K562 (cell line): ENCODE results near the gene NUCKS1. TPM values are rescaled to one million over a fixed set of nuclear protein-coding genes. Genes with fewer than 3 reads are reported as not detected.
A peak's percentile ranks its signal among the peaks of the same experiment; 100 is the strongest.

Experiments used
- GATAD2A ChIP-seq: fragments of 450-650 bp; IDR thresholded peaks from 2 replicates; pipeline ENCODE4 v1.6.1; 2017
- ZNF12 ChIP-seq: sonication (generic); formaldehyde crosslinking; IDR thresholded peaks from 2 replicates; pipeline ENCODE4 v1.4.0; 2020; ENCODE audit warnings: mild to moderate bottlenecking, missing genetic modification reagents
- ZNF785 ChIP-seq: fragments of 250-450 bp; sonication (Bioruptor Pico); IDR thresholded peaks from 2 replicates; pipeline ENCODE4 v1.4.0; 2020; ENCODE audit warnings: mild to moderate bottlenecking
- polyA plus RNA-seq, 8 experiments: library from polyadenylated mRNA; depleted of rRNA in 4 of 8; stranded (reverse) in 5 of 8; unstranded in 3 of 8; fragments of >200 nt; fragmentation: Nextera tagmentation in 2 of 8; fragmentation: Illumina TruSeq in 1 of 8; extraction: Ambion mirVana in 2 of 8; extraction: Trizol in 1 of 8; gene quantifications; 2 replicates each; pipeline versions ENCODE4 v1.2.1 to v1.2.3, GENCODE V29; 2011 to 2014; ENCODE audit warnings: inconsistent platforms in 1 of 8, missing spikeins in 1 of 8
- total RNA-seq, 7 experiments: library from RNA; depleted of rRNA in 6 of 7; stranded (reverse); fragments of >200 nt in 6 of 7; fragmentation: Illumina TruSeq in 2 of 7; extraction: Trizol in 2 of 7; gene quantifications; 2 replicates each; pipeline versions ENCODE4 v1.2.1 to v1.2.3, GENCODE V29; 2011 to 2021; ENCODE audit warnings: low replicate concordance in 1 of 7
- TF ChIP-seq, protein P1 (sequence below), 2 experiments: fragments of 450-650 bp in 1 of 2; sonication (generic) in 1 of 2; formaldehyde crosslinking in 1 of 2; IDR thresholded peaks; 2 replicates each; pipeline versions ENCODE4 v1.7.1 to v1.9.0; 2016 to 2022; ENCODE audit warnings: inconsistent platforms in 1 of 2, mild to moderate bottlenecking in 1 of 2, missing genetic modification reagents in 1 of 2
- TF ChIP-seq, protein P2 (sequence below): sonication (generic); formaldehyde crosslinking; IDR thresholded peaks from 2 replicates; pipeline ENCODE4 v1.8.1; 2023; ENCODE audit warnings: mild to moderate bottlenecking, missing genetic modification reagents, moderate library complexity
- TF ChIP-seq, protein P3 (sequence below): sonication (generic); formaldehyde crosslinking; IDR thresholded peaks from 2 replicates; pipeline ENCODE4 v1.8.1; 2023; ENCODE audit warnings: mild to moderate bottlenecking, missing genetic modification reagents
- TF ChIP-seq, protein P4 (sequence below), 2 experiments: IDR thresholded peaks; 2 replicates each; pipeline ENCODE4 v1.6.1; 2012; ENCODE audit warnings: improper control_type of control experiment in 2 of 2, low read depth in 2 of 2, low read length in 2 of 2, borderline replicate concordance in 1 of 2
- TF ChIP-seq, protein P5 (sequence below): fragments of 250-450 bp; sonication (Bioruptor Pico); IDR thresholded peaks from 2 replicates; pipeline ENCODE4 v1.8.0; 2022; ENCODE audit warnings: moderate library complexity, mild to moderate bottlenecking, inconsistent platforms

NUCKS1 gene
- total and polyA plus RNA-seq, 9 of the 15 experiments (the other 6 are each of a cell fraction or from before 2014, with no cell fraction given): 66.7 to 244 (median 149) TPM

DNA sequence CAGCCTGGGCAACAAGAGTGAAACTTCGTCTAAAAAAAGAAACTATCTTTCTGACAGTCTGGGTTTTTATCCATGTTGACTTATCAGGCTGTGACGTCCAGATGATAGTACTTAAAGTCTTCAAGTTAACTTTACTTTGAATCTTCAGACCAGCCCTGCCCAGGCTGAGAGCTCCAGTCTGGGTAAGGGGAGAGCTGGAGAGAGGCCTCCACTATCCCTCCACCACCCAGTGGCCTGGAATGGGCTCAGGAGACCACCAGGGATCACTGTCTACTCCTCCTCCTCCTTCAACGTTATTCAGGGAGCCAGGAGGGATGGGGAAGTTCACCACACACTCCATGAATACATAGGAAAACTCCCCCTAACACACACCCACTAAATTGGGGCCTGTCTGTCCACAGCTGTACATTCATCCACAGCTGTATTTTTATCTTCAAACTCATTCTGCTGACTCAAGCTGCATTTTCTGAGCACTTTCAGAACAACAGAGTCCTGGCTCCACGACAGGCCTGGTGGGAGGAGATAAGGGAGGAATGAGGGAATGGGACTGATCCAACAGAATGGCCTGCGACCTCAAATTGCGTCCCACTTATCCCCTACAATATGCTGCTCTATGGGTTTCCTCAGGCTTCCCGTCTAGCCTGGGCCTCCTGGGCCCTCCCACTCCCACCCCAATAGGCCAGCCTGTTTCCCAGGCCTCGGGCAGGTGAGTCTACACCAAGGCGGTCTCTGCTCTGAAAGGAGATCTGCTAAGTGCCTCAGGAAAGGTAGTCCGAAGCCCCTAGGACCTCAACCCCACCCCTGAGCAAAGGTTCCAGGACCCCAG is 71.5 kb downstream of the NUCKS1 start (continued):
- TF ChIP-seq, protein P1, sequence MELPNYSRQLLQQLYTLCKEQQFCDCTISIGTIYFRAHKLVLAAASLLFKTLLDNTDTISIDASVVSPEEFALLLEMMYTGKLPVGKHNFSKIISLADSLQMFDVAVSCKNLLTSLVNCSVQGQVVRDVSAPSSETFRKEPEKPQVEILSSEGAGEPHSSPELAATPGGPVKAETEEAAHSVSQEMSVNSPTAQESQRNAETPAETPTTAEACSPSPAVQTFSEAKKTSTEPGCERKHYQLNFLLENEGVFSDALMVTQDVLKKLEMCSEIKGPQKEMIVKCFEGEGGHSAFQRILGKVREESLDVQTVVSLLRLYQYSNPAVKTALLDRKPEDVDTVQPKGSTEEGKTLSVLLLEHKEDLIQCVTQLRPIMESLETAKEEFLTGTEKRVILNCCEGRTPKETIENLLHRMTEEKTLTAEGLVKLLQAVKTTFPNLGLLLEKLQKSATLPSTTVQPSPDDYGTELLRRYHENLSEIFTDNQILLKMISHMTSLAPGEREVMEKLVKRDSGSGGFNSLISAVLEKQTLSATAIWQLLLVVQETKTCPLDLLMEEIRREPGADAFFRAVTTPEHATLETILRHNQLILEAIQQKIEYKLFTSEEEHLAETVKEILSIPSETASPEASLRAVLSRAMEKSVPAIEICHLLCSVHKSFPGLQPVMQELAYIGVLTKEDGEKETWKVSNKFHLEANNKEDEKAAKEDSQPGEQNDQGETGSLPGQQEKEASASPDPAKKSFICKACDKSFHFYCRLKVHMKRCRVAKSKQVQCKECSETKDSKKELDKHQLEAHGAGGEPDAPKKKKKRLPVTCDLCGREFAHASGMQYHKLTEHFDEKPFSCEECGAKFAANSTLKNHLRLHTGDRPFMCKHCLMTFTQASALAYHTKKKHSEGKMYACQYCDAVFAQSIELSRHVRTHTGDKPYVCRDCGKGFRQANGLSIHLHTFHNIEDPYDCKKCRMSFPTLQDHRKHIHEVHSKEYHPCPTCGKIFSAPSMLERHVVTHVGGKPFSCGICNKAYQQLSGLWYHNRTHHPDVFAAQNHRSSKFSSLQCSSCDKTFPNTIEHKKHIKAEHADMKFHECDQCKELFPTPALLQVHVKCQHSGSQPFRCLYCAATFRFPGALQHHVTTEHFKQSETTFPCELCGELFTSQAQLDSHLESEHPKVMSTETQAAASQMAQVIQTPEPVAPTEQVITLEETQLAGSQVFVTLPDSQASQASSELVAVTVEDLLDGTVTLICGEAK (IDR thresholded peaks at IDR 0.05): no peak; the same call in 1 of the 2 replicates
- TF ChIP-seq, protein P1 (CRISPR knock-in tag; IDR thresholded peaks at IDR 0.05): no peak
- TF ChIP-seq, protein P2, sequence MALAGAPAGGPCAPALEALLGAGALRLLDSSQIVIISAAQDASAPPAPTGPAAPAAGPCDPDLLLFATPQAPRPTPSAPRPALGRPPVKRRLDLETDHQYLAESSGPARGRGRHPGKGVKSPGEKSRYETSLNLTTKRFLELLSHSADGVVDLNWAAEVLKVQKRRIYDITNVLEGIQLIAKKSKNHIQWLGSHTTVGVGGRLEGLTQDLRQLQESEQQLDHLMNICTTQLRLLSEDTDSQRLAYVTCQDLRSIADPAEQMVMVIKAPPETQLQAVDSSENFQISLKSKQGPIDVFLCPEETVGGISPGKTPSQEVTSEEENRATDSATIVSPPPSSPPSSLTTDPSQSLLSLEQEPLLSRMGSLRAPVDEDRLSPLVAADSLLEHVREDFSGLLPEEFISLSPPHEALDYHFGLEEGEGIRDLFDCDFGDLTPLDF: no peak
- TF ChIP-seq, protein P3, sequence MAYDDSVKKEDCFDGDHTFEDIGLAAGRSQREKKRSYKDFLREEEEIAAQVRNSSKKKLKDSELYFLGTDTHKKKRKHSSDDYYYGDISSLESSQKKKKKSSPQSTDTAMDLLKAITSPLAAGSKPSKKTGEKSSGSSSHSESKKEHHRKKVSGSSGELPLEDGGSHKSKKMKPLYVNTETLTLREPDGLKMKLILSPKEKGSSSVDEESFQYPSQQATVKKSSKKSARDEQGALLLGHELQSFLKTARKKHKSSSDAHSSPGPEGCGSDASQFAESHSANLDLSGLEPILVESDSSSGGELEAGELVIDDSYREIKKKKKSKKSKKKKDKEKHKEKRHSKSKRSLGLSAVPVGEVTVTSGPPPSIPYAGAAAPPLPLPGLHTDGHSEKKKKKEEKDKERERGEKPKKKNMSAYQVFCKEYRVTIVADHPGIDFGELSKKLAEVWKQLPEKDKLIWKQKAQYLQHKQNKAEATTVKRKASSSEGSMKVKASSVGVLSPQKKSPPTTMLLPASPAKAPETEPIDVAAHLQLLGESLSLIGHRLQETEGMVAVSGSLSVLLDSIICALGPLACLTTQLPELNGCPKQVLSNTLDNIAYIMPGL (CRISPR knock-in tag): peak; percentile 30; the same call in 1 of the 2 replicates
- TF ChIP-seq, protein P4, sequence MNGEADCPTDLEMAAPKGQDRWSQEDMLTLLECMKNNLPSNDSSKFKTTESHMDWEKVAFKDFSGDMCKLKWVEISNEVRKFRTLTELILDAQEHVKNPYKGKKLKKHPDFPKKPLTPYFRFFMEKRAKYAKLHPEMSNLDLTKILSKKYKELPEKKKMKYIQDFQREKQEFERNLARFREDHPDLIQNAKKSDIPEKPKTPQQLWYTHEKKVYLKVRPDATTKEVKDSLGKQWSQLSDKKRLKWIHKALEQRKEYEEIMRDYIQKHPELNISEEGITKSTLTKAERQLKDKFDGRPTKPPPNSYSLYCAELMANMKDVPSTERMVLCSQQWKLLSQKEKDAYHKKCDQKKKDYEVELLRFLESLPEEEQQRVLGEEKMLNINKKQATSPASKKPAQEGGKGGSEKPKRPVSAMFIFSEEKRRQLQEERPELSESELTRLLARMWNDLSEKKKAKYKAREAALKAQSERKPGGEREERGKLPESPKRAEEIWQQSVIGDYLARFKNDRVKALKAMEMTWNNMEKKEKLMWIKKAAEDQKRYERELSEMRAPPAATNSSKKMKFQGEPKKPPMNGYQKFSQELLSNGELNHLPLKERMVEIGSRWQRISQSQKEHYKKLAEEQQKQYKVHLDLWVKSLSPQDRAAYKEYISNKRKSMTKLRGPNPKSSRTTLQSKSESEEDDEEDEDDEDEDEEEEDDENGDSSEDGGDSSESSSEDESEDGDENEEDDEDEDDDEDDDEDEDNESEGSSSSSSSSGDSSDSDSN (IDR thresholded peaks at IDR 0.05; ENCODE audit: borderline replicate concordance in 1 of 2, low read depth in 2 of 2, low read length in 2 of 2): peak; percentile 36 to 56; a peak in 2 of 4 replicates
- TF ChIP-seq, protein P5, sequence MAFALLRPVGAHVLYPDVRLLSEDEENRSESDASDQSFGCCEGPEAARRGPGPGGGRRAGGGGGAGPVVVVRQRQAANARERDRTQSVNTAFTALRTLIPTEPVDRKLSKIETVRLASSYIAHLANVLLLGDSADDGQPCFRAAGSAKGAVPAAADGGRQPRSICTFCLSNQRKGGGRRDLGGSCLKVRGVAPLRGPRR (CRISPR knock-in tag): no peak
- TF ChIP-seq ZNF785: no peak
- TF ChIP-seq ZNF12: no peak
- peak; percentile 47; the same call in 1 of the 2 replicates for TF ChIP-seq GATAD2A
- TF ChIP-seq, all 486 proteins: peak for 197
